Glomerular visceral epithelial cell (primary cell): ENCODE results near the gene SH3BGR.
"Not testable (repeated sequence)": the region's sequence is repeated elsewhere in the genome, so short reads cannot be mapped to it uniquely, and the experiment has no call there.

ENCODE experiments used
- DNase-seq: peaks from one replicate; pipeline ENCODE4 v3.0.0-alpha.2; 2016; ENCODE audit errors: extremely low spot score

SH3BGR gene

DNA sequence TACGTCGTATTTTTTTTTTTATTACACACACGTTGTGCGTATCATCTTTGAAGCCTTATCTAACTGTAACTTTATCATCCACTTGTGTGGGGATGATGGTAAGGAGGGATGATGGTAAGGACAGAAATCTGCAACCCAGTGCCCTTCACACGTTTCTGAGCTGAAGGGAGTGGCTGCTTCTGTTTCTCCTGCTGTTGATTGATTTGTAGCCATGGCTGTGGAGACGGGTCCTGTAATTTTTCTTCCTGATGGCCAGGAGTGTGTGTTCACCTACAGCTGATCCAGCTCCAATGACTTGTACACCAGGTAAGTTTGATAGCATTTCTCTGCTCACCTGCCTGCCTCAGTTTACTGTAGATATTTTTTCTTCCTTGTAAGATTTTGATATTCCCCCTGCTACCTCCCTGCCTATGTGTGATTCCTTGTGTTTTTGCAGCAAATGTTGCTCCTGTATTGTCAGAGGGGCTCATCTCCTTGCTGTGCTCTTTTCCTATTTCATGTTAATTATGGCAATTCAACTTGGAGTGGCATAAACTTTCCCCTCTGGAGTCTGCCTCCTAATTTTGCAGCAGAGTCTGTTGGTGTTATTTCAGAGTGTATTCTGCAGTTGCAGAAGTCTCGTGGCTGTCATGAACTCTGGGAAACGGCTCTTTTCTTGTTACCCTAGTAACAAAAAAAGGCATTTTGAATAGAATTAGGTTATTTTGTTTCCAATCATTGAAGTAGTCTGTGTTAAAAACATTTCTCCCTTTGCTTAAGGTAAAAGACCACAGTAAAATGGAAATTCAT is 64.1 kb downstream of the SH3BGR start:
- DNase-seq = no peak

DNA sequence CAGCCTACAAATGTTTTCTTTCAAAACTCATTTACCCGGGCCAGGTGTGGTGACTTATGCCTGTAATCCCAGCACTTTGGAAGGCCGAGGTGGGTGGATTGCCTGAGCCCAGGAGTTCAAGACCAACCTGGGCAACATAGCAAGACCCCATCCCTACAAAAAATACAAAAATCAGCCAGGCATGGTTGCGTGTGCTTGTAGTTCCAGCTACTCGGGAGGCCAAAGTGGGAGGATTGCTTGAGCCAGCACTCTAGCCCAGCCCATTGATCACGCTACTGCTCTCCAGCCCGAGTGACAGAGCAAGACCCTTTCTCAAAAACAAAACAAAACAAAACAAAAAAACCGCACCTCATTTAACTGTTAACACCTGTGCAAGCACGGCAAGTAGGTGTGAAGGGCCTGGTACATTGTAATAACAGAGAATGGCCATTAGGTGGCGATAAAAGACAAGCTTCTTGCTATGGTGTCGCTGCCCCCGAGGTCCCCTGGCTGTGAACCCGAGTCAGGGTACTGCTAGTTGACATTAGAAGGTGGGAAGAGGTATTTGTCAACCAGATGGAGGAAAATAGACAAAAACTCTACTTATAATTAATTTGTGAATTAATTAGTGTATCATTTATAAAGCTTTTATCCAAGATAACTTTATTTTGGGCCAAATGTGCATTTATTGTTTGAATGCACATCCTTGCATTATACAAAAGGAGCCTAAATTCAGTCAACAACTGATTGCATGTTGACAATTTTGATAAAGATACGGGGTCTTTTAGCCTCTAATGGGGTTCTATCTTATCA is 66.5 kb downstream of the SH3BGR start:
- peak; percentile 73 for DNase-seq

DNA sequence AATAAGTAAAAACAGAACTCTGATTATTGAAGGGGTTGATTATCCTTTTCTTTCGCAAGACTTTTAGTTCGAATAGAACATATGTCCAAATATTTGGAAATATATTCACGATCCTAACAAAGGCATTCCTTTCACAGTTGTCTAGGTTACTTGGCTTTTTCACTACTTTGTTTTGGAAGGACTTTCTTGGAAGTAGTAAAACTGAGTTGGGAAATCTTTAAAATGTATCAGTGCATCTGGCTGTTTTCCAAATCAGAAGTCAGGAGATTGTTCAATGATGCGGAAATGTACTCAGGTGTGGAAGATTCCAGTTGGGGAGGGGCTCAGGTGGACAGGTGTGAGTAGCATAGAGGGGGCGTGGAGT is 67.1 kb downstream of the SH3BGR start:
- DNase-seq = no peak

DNA sequence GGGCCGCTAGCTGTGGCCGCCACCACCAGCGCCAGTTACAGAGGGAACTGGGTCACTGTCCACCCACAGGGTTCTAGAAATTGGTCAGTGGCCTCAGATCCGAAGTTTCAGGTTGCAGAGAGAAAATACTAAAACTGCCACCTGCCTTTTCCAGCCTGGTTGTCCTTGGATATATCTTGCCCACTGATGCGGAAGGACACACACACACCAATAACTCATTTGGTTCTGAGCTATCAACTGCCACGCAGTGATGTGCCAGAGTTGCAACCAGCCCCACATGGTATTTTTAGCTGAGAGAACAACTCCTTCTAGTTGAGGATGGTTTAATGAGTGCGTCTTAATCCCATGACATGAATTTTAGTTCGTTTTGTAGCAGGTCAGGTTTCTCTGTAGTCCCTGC is 68.1 kb downstream of the SH3BGR start:
- no peak for DNase-seq

DNA sequence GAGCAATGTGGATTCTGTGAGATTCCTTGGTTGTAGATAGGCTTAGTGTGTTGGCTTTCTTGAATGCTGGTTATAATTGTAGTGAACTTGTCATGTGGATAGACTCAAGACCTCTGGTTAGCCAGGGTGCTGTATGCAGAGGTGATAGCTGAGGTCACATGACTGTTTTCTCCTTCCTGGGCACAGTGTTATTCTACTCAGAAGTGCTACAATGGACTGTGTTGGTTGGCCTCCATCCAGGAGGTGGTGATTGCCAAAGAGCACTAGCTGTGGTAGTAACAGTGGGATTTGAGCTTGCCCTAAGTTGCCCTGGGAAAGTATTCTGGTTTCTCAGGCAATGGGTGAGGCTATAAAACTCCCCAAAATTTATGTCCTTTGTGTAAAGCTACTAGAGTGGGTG is 71.6 kb downstream of the SH3BGR start:
- DNase-seq = no peak

DNA sequence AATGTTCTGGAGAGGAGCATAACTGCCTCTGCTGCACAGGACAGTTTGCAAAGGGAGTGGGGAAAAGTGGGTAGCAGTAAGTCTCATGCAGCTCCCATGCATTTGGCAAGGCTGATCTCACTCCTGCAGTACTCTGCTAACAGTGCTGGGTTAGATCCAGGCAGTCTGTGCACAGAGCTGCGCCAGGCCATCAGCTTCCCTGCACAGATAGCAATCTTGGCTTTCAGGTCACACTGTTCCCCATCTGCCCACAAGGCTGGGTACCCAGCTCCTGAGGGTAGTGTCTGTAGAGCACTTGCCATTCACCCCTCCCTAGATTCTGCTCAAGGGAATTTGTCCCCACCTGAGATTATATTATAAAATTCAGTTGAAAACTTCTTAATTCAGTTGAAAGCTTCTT is 72.1 kb downstream of the SH3BGR start:
- DNase-seq = no peak

DNA sequence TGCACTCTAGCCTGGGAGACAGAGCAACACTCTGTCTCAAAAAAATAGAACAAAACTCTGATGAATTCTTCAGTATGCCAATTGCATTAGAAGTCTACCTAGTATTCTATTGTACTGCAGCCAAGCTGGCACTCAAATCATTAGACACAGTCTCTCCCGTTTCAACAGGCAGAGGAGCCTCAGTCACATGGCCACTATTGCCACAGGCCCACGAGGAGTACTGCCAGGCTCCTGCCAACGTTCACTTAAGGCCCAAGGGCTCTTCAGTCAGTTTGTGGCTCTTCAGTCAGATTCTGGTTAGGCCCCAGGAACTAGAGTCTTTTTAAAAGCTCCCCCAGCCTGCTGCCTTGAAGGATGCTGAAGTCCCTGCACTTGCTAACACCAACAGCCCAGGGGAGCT is 73.4 kb downstream of the SH3BGR start:
- no peak for DNase-seq

DNA sequence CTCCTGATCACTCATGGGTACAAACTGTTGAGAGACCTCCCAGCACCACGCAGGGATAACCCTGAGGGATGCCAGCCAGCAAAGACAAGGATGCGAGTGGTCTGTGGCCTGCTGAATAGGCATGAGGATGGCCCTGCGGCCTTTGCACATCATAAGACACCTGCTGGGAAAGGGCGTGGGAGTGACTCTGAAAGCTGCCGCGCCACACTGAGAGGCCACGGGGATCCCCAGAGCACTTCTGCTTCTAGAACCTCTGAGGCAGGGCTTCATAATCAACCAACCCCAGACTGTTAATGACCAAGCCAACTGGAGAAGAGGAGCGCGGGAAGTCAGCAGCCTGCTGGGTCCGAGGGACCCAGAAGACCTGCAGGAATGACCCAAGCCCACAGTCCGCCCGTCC is 73.8 kb downstream of the SH3BGR start:
- DNase-seq = no peak

DNA sequence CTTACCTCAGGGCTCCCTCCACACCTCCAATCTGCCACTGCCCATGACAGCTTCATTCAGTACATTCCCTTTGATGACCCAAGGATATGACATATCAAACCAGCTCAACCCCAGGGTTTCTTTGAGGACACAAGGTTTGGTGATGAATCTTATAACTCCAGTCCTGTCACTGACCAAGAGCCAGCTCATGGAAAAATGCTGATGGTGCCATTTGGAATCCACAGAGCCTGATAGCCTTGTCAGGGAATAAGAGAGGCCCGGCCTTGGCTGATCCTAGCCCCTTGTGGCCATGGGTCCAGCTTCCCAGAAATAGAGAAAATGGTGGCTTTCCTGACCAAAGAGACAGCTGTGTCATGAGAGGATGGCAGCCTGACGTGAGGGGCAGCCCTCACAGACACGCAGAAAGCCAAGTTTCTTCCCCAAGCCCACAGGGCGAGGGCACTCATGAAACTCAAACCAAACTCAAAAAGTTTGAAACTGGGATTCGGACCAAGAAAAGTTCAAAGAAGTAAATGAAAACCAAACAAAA is 75.4 kb downstream of the SH3BGR start:
- DNase-seq = no peak

DNA sequence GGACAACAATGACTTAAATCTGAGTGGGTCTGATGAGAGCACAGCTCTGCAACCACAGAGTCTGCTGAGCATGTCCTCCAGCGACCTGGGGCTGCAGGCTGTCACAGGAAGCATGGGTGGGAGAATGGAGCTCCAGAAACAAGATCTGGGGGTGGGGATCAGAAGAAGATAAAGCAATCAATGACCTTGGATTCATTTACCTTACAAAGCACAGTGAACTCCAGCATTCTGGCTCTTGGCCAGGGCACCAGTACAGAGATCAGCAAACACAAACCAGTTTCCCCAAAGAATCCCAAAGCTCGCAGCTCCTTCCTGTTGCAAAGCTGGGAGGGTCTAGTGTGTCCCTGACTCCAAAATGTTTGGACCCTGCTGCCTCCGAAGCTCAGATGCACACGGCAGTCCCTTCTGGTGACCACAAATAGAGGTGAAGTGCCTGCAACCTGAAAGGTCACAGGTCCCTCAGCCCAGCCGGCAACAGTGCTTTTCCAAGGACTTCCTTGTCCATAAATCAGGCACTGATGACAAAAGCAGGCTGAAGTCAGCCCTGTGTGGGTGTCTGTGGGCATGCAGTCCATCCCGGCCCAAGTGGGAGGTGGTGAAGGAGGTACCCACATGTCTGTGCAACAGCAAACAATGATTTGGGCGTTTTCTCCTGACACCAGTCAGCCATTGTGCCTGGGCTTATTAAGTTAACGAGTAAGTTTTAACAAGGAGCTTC is 76.1 kb downstream of the SH3BGR start:
- DNase-seq = no peak

DNA sequence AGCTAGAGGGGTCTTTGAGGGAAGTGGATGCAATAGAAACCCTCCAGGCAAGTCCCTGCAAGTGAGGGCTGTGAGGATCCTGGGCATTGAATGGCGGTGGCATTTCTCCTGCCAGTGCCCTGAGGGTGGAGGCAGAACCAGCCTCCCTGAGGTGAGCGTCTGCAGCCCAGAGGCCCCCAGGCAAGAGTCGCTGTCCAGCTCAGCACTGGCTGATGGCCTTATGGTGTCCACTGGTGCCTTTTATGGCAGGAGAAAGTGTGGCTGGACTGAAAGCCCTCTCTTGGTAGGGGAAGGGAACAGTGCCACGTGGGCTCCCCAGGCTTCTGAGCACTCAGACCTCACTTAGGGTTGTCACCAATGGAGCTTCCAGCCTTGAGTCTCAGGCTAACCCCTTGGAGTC is 77.3 kb downstream of the SH3BGR start:
- DNase-seq = no peak

DNA sequence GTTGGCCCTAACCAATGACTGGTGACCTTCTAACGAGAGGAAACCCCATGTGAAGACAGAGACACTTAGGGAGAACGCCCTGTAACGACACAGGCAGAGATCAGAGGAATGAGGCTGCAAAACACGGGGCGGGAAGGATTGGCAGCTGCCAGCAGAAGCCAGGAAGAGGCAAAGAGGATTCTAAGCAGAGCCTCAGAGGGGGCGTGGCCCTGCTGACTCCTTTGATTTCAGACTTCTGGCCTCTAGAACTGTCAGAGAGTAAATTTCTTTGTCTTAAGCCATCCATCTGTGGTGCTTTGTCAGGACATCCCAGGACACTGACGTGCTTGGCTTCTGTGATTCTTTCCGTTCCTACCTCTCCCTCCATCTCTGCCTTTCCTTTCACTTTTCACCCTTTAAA is 79.3 kb downstream of the SH3BGR start:
- DNase-seq = no peak

DNA sequence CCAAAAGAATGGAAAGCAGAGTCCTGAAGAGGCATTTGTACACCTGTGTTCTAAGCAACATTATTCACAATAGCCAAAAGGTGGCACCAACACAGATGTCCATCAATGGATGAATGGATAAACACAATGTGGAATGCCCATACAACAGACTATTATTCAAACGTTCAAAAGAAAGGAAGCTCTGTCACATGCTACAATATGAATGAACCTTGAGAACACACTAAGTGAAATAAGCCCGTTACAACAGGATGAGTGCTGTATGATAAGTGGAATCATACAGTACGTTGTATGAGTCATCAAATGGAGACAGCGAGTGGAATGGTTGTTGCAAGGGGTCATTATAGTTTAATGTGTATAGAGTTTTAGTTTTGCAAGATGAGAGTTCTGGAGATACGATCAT is 80.1 kb downstream of the SH3BGR start:
- DNase-seq = no peak

DNA sequence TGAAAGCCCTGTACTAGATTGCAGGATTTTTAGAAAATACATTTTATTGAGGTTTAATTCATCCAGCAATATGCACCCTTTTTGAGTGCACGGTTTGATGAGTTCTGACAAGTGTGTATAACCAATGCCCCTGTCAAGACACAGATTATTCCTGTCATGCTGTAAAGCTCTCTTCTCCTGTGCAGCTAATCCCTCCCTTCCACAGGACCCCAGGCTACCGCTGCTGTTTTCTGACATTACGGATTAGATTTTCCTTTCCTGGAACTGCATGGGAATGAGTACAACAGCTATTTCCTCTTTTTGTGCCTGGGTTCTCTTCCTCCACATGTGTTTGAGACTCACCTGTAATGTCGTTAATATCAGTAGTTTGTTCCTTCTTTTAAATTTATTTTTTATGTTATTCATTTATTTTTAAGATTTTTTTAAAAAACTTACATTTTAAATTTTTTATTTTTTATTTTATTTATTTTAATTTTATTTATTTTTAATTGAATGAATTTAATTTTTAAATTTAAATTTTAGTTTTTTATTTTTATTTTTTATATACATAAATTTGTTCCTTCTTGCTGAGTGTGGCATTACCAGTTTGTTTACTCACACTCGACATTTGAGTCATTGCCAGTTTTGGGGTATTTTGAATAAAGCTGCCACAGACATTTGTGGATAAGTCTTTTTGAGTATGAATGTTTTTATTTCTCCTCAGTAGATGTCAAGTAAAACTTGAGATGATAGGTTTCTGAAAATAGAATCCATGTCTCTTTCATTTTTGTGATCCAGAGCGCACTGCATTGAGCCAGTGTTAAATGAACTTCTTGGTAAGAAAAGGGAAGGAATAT is 82.0 kb downstream of the SH3BGR start:
- DNase-seq = no peak

DNA sequence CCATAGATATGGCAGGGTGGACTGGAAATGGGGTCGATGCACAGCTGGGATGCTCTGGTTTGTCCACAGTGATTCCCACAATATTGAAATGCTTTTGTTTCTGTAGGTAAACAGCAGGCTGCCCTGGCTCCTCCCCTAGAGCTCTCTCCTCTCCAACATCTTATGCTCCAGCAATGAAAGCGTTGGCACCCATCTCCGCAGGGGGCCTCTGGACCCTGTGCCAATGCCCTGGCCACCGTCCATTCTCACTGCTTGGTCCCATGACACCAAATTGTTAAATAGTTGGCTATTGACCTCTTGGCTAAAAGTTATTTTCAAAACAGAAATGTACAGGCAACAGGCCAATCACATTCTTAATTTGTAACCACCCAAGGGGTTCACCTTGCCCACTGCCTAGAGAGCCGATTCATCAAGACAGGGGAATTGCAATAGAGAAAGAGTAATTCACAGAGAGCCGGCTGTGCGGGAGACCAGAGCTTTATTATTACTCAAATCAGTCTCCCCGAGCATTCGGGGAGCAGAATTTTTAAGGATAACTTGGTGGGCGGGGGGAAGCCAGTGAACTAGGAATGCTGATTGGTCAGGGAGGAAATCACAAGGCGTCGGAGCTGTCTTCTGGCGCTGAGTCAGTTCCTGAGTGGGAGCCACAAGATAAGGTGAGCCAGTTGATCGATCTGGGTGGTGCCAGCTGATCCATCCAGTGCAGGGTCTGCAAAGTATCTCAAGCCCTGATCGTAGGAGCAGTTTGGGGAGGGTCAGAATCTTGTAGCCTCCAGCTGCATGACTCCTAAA is 84.1 kb downstream of the SH3BGR start:
- no peak for DNase-seq

DNA sequence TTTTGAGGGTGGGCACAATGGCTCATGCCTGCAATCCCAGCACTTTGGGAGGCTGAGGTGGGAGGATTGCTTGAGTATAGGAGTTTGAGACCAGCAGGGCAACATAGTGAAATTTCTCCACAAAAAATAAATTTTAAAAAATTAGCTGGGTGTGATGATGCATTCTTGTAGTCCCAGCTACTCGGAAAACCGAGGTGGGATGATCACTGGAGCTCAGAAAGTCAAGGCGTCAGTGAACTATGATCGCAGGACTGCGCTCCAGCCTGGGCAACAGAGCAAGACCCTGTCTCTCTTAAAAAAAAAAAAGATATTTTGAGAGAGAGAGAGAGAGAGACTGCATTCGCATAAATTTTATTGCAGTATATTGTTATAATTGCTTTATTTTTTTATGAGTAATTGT is 85.1 kb downstream of the SH3BGR start:
- DNase-seq = no peak

DNA sequence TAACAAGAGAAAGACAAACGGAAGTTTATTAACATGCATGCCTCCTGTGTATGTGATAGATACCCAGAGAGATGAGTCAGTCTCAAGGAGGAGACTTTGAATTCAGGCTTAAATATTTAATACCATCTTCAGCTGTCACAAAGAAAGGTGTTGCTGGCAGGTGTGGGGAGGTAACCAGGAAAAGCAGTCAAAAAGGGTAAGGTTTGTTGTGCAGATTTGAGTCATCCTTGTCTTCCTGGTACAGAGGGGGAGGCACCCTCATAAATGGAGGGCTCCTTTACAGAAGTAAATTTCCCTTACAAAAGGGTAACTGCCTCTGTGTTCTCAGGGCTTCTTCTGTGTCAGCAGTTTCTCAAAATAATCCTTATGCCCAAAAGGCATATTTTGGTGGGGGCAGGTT is 85.8 kb downstream of the SH3BGR start:
- DNase-seq = no peak

DNA sequence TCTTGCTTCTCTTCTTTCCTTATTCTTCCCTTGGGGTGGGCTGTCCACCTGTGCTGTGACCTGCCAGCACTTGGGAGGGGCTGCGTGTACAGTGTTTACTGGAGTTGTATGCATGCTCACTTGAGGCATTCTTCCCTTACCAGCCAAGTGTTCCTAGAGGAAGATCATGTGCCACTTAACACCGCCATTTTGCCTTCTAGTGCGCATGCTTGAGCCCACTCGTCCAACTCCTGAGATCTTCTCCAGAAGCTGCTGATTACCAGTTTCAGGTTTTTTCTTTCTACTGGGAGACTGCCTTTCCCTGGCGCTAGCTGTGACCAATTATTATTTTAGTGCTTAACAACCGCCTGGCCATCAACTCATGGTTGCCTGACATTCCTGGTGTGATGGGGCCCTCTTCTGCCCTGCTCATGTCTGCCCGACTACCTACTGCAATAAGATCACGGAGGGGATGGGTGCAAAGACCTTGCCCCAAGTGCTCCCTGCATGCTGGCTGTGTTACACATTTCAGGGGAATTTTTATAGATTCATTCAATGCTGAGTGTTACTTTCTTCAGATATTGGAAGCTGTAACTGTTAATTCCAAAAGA is 86.8 kb downstream of the SH3BGR start:
- DNase-seq = no peak

DNA sequence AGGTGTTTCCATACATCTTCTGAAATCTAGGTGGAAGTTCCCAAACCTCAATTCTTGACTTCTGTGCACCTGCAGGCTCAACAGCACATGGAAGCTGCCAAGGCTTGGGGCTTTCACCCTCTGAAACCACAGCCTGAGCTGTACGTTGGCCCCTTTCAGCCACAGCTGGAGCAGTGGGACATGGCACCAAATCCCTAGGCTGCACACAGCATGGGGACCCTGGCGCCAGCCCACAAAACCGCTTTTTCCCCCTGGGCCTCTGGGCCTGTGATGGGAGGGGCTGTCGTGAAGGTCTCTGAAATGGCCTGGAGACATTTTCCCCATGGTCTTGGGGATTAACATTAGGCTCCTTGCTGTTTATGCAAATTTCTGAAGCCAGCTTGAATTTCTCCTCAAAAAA is 88.6 kb downstream of the SH3BGR start:
- not testable (repeated sequence) for DNase-seq

DNA sequence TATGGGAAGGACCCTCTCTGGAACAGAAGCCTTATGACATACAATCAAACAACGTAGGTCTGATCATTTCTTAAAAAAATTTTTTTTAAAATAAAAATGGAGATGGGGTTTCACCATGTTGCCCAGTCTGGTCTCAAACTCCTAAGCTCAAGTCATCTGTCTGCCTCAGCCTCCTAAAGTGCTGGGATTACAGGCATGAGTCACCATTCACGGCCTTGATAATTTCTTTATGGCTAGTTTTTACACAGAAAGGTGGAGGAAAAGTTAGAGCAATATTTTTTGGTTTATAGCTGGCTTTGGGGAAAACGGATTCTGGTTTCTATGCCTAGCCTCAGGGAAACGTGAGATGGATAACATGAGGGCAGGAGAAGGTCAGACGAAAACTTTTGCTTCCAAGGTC is 91.0 kb downstream of the SH3BGR start:
- no peak for DNase-seq
